ENCODE results near the gene CALR3.

GRCh38 chr19:16455489-16455888 lies 40.5 kb downstream of the CALR3 start:
- TF ChIP-seq, protein P1, sequence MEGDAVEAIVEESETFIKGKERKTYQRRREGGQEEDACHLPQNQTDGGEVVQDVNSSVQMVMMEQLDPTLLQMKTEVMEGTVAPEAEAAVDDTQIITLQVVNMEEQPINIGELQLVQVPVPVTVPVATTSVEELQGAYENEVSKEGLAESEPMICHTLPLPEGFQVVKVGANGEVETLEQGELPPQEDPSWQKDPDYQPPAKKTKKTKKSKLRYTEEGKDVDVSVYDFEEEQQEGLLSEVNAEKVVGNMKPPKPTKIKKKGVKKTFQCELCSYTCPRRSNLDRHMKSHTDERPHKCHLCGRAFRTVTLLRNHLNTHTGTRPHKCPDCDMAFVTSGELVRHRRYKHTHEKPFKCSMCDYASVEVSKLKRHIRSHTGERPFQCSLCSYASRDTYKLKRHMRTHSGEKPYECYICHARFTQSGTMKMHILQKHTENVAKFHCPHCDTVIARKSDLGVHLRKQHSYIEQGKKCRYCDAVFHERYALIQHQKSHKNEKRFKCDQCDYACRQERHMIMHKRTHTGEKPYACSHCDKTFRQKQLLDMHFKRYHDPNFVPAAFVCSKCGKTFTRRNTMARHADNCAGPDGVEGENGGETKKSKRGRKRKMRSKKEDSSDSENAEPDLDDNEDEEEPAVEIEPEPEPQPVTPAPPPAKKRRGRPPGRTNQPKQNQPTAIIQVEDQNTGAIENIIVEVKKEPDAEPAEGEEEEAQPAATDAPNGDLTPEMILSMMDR (IDR thresholded peaks at IDR 0.05): no peak
- no peak for TF ChIP-seq ZFX (IDR thresholded peaks at IDR 0.05; ENCODE audit: borderline replicate concordance)

Data from 22Rv1 (cell line).